SKM-1 (cell line): ENCODE results near the gene KIF18A.
"Not testable (repeated sequence)": the region's sequence is repeated elsewhere in the genome, so short reads cannot be mapped to it uniquely, and the experiment has no call there.

Experiments used
- DNase-seq: peaks from one replicate; lab custom pipeline; 2025; ENCODE audit not compliant: unreplicated experiment; lab: John Stamatoyannopoulos, UW

KIF18A gene

DNA sequence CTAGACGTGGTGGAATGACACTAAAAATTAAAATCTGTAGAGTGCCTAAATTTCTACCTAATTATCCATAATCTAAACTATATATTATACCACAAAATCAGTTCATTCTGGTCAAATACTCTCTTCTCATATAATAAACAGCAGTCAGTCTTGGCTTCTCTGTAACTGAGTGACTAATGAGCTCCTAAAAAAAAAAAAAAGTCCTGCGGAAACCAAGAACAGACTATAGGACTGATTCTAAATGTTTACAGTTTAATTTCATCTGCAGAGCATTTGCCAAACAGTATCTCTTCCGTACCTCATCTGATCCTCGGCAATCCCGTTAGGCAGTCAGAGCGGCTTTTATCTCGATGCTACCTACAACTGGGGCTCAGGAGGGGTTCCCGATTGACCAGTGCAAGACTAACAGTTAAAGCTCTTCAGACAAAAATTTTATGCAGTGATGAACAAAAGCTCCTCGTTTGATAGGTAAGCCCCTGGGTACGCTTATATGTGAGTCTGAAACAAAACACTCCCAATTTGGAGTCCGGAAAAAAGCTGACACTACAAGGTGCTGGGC lies 686 bp downstream of the KIF18A start:
- DNase-seq: peak; percentile 13

DNA sequence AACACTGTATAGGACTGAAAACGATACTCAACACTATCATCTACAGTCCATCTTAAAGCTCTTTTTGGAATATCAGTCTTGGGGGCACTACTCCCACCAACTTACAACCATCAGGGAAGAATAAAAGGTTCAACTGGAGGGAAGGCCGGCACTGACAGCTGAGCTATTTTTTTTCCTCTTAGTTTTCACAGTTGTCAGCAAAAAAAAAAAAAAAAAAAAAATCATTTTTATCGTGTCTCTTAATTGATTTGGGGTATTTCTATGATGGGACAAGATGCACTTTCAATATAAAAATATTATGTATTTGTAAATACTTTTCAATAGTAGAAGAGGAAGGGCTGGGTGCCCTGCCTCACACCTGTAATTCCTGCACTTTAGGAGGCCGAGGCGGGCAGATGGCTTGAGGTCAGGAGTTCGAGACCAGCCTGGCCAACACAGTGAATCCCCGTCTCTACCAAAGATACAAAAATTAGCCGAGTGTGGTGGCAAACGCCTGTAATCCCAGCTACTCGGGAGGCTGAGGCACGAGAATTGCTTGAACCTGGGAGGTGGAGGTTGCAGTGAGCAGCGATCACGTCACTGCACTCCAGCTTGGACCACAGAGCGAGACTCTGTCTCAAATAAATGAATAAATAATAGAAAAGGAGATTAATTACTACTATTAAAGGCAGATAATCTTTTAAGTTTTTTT lies 1.5 kb downstream of the KIF18A start:
- no peak for DNase-seq

DNA sequence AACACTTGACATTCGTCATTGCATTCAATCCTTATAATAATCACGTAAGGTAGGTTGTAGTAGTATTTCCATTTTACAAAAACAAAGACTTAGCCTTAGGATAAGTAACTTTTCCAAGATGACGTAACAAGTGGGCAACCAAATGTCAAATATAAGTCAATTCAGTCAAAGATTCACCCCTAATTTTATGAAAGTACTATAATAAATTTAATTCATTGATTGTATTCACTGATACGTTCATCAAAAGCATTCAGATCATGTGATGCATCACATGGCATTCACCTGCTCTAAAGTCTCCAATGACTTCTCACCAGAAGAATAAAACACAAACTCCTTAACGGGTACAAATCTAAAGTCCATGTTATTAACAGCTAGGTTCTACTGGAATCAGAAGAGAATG lies 2.1 kb downstream of the KIF18A start:
- no peak for DNase-seq

DNA sequence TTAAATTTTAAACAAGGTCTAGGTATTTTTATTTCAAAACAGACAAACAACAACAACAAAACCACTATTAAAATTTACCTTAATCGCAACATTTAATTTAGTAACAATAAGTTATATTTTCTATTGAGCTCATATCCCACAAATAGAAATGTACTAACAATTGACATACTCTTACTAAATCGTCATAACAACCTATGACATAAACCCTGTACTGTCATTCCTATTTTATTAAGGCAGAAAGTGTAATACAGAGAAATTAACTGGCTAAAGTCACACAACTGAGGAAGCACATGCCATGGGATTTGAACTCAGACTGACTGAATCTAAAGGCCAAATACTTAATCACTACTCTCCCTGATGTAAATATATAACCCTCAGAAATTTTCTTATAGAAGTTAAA lies 3.0 kb downstream of the KIF18A start:
- DNase-seq: no peak

DNA sequence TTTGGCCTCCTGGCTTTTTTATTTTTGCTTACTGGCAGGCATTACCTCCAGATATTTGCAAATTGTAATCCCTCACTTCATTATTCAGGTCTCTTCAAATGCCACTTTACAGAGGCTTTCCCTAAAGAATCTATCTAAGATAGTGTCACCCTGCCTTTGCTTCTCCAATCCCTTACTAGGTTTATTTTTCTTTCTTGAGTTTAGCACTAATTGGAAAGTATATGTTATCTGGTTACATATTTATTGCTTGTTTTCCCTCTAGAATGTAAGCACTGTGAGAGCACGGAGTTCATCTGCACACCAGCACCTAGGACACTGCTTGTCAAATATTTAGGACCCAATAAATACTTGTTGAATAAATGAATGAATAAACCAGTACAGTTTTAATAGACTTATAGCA lies 3.5 kb downstream of the KIF18A start:
- no peak for DNase-seq

DNA sequence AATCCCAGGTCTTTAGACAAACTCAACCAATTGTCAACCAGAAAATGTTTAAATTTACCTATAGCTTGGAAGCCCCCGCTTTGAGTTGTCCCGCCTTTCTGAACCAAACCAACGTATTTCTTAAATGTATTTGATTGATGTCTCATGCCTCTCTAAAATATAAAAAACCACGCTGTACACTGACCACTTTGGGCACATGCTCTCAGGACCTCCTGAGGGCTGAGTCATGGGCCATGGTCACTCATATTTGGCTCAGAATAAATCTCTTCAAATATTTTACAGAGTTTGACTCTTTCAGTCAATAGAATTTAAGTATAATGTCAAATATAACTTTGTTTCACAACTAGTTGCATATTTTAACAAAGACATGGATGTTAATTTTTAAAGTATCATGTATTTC lies 5.7 kb downstream of the KIF18A start:
- DNase-seq: not testable (repeated sequence)

DNA sequence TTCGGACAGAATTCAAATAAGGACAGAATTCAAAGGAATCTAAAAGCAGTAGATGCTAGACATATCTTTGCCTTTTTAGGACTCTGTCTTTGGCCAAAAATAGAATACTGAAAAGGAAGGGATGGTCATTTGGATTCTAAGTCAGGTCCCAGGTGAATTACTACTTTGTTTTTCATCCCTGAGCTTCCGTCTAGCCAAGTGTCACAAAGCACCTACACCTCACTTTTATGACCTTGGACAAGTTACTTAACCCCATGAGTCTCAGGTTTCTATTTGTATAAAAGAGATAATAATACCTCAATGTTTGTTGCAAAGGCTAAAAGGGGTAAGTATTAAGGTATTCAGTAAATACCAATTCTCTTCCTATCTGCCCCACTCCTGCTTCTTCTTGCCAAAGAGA lies 7.3 kb downstream of the KIF18A start:
- DNase-seq: no peak

DNA sequence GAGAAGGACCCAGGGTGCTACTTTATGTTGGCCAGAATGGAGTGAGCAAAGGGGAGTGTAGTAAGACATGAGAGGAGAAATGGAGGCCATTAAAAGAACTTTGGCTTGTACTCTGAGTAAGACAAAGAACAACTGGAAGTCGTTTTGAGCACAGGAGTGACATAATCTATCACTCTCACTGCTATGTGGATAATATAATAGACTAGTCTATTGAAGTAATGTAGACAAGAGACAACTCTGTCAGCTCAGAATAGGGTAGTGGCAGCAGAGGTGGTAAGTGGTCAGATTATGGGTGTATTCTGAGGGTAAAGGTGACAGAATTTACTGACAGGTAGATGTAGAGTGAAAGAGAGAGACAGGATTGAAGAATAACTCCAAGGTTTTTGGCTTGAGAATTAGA lies 8.2 kb downstream of the KIF18A start:
- no peak for DNase-seq

DNA sequence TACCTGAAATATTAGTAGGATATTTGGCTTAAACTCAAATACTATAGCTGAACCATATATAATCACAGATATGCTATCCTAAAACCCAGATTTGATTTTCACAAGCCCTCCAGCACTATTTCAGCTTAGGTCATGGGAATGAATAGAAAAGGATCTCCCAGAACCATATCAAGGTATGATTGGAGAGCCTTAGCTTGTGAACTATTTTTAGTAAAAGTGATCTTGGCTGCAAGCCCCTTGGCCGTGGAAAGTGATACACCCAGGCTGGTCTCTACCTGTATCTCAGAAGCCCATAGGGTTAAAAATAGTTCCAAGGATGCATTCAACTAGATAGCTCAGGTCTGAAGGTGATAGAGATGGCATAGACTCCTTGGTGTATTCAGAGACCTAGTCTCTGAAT lies 9.7 kb downstream of the KIF18A start:
- DNase-seq: no peak

DNA sequence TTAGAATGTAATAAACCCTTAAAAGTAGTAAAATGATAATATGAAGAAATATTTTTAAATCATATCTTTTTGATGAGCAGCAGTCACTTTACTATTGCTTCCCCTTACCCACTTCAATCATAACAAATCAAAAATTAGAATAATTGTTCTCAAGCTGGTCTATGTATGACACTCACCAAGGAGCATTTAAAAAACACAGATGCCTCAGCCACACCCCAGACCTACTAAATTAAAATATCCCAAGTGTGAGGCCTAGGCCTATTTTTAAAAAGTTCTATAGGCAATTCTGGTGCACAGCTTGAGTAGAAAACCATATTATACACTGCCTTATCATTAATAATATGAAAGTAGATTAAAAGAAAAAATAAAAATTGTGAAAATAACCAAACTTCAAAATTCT lies 15.2 kb downstream of the KIF18A start:
- DNase-seq: no peak

DNA sequence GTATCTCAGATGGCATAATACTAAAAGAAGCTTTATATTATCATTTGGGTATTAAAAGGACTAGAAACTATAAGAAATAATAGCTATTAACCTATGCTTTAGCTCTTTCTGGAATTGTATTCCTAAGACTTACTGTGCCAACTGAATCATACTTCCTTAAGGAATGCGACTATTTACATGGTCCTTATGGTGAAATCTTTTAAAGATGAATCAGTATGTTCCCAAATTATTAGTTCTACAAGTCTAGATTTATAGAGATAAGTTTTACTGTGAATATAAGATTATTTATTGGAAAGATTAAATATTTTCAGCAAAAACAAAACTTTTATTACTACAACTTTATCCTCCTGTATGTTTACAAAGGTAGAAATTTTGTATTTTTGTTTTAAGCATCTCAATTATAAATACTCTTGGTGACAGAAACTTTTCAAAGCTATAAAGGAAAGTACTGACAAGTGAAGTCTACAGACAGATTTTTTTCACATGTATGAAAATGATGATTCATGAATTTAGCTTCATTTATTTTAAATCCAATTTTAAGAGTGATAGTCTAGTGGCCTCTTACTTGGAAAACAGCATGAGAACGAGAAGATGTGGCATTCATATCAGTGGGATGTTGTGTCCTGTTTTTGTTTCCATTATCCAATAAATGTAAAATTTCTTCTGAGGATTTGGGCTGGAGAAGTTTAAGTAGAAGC lies 17.8 kb downstream of the KIF18A start:
- no peak for DNase-seq

DNA sequence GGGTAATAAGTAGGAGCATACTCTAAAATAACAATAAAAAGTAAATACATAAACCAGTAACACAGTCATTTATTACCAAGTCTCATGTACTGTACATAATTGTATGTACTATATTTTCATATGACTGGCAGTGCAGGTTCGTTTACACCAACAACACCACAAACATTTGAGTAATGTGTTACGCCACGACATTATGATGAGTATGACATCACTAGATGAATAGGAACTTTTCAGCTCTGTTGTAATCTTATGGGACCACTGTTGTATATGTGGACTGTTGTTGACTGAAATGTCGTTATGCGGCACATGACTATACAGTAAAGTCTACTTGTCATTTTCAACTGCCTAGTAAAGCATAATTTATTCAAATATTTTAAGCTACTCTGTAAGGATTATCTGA lies 18.6 kb downstream of the KIF18A start:
- DNase-seq: no peak

DNA sequence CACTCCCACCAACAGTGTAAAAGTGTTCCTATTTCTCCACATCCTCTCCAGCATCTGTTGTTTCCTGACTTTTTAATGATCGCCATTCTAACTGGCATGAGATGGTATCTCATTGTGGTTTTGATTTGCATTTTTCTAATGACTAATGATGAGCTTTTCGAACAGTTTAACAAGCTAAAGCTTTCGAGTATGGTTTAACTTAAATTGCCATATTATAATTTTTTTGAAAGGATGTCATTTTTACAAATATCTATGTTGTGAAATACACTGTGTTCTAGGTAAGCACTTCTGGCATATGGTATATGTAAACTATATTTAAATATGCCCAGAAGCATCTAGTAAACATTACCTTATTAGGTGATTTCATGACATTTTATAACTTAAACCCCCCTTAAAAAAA lies 20.3 kb downstream of the KIF18A start:
- not testable (repeated sequence) for DNase-seq

DNA sequence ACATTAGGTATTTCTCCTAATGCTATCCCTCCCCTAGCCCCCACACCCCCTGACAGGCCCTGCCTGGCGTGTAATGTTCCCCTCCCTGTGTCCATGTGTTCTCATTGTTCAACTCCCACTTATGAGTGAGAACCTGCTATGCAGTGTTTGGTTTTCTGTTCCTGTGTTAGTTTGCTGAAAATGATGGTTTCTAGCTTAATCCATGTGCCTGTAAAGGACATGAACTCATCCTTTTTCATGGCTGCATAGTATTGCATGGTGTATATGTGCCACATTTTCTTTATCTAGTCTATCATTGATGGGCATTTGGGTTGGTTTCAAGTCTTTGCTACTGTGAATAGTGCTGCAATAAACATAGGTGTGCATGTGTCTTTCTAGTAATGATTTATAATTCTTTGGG lies 20.8 kb downstream of the KIF18A start:
- DNase-seq: not testable (repeated sequence)

DNA sequence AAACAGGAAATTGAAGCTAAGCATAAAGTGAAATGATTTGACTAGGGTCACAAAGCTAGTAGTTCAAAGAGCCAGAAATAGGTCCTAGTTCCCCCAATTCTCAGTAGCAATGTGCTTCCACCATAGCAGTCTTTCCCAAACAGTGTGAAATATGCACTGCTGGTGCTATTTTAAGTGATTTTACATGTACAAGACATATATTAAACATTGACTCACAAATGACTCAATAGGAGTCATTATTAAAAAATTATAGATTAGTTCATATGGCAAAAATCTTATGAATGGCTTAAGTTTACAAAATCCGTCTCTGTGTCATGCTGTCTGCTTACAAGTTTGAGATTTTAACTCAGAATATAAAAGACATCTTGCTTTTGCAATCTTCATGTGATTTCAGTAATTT lies 21.4 kb downstream of the KIF18A start:
- DNase-seq: no peak

DNA sequence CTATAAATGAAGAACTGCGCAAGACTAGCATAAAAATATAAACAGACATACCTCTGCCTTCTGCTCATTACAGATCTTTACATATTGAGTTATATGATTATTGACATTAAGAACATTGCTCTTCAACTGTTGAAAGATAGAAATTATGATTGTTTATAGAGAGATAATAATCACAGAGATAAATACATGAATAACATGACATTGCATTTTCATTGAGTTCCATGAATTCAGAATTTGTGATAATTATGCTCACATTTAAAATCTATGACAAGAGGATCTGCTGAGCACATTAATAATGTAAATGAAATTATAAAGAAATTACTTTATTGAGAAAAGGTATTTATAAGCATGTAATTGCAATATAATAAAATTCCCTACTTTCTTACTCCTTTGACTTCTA lies 24.8 kb downstream of the KIF18A start:
- no peak for DNase-seq

DNA sequence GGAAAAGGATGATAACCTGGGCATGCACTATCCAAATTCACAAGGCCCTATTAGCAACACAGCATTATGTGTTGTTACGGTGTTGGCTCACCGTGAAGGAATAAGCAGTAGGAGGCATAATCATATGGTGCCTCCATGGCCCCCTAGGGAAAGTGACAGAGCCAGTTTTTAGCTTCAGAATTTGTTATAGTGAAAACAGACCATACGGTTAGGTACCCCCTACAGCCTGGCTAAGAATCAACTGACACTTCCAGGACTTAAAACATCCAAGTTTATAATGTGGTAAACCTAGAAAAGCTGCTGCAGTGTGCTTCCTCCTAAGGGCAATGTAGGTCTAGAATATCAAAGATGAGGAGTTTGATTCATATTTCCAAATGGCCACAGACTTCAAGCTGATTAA lies 30.4 kb downstream of the KIF18A start:
- DNase-seq: no peak

DNA sequence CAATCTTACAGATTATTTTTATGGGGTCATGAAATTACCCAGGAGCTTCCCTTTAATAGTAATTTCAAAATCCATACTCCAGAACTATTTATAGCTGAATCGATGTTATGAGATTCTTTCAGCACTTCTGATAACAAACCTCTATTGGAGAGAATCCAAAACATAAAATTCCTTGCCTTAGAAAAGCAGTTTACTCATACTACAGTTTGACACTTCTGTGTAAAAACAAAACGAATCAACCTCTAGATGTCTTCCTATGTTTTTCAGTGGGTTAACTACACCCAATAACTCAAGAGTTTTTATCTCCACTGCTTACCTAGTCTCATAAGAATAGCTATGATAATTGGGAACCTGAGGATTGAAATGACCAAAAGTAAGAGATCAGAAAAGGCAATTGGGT lies 35.6 kb downstream of the KIF18A start:
- DNase-seq: no peak

DNA sequence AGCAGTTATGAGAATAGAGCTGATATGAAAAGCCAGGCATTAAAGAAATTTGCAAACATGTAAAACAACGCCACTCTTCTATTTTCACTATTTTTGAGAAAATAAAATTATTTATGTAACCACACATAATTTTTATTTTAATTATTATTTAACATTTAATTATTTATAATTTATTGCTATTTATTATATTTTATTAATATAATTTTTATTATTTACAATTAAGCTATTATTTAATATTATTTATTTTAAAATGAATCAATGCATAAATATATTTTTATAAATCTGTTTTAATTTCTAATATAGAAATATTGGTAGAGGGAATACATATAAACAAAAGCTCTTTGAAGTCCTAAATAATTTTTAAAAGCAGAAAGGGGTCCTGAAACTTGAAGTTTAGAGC lies 36.7 kb downstream of the KIF18A start:
- no peak for DNase-seq

DNA sequence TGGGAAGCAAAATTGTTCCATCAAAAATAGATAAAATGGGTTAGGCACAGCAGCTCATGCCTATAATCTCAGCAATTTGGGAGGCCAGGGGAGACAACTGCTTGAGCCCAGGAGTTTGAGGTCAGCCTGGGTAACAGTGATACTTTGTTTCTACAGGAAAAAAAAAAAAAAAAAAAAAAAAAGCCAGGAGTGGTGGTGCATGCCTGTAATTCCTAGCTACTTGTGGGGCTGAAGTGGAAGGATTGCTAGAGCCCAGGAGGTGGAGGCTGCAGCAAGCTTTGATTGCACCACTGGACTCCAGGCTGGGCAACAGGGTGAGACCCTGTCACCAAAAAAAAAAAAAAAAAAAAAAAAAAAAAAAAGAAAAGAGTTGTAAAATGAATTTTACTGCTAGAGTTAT lies 49.6 kb downstream of the KIF18A start:
- no peak for DNase-seq

DNA sequence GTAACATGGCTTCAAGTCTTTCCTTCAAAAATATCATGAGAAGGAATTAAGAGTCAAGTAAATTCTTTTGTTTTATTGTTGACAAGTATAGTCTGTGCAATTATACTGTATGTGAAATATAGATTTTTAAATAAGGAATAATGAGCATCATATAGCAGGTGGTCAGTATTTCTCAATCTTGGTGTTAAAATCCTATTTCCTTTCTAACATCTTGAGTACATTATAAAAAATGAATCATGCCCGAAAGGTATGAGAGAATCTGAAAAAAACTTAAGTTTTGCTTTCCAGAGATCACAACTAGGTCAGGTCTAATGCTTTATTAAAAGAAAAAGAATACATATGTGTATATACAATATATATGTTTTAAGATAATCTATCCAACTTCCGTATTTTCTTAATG lies 53.1 kb downstream of the KIF18A start:
- DNase-seq: no peak

DNA sequence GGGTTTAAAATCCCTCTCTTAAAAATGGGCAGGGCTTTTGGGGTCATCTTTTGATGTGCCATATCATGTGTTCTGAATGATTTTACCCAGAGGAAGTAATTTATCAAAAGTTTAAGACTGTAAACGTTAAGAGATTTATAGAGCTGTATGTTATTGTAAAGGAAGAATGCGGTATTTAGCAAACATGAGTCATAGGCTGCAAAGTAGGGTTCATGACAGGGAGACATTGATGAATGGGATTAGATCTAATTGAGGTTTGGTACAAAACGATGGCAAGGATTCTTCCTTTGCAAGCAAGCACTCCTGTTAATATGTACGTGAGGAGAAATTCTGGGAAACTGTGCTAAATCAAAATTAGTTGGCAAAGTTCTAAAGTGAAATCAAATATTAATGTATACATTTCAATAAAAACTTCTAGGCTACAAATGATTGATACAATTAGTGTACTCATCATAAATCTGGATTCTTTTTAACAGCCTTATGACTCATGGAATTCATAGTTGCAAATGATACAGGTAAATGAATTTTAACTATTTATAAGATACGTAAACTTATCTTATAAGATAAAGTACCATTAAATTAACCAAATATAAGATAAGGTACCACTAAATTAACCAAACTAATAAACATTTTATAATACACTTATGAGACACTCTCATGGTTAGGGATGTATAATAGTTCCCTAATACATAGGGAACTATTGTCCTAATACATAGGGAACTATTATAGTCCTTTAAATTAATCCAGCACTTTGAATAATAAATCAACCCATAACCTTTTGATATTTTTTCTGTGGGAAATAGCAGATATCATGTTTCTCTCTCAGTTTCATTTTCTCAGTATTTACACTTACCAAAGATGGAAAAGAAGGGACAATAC lies 58.4 kb downstream of the KIF18A start:
- DNase-seq: no peak
